ENCODE measurements around the gene CREB1.

GRCh38 chr2:207571370-207571769 lies 41.6 kb downstream of the CREB1 start:
- TF ChIP-seq, protein P1, sequence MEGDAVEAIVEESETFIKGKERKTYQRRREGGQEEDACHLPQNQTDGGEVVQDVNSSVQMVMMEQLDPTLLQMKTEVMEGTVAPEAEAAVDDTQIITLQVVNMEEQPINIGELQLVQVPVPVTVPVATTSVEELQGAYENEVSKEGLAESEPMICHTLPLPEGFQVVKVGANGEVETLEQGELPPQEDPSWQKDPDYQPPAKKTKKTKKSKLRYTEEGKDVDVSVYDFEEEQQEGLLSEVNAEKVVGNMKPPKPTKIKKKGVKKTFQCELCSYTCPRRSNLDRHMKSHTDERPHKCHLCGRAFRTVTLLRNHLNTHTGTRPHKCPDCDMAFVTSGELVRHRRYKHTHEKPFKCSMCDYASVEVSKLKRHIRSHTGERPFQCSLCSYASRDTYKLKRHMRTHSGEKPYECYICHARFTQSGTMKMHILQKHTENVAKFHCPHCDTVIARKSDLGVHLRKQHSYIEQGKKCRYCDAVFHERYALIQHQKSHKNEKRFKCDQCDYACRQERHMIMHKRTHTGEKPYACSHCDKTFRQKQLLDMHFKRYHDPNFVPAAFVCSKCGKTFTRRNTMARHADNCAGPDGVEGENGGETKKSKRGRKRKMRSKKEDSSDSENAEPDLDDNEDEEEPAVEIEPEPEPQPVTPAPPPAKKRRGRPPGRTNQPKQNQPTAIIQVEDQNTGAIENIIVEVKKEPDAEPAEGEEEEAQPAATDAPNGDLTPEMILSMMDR (IDR thresholded peaks at IDR 0.05) = no peak
- TF ChIP-seq EZH2 (IDR thresholded peaks at IDR 0.05; ENCODE audit: borderline replicate concordance, insufficient read depth, low read depth, low read length, poor library complexity, severe bottlenecking) = no peak

Data from B cell (primary cell).